Chondrocyte (in vitro differentiated cells): Measurements from ENCODE around the gene RASSF7. TPM values are rescaled to one million over a fixed set of nuclear protein-coding genes. Genes with fewer than 3 reads are reported as not detected.

Source experiments
- DNase-seq: peaks from one replicate; pipeline ENCODE4 v3.0.0; 2021; ENCODE audit warnings: mixed read lengths, low spot score
- H3K27ac Mint-ChIP-seq: one replicate; pipeline ENCODE4 v1.8.0; 2021; ENCODE audit warnings: mild to moderate bottlenecking, moderate library complexity, mixed read lengths; ENCODE audit not compliant: unreplicated experiment
- H3K27me3 Mint-ChIP-seq: 2 replicates; pipeline ENCODE4 v1.8.0; 2021; ENCODE audit warnings: low read depth, mixed read lengths
- H3K36me3 Mint-ChIP-seq: 2 replicates; pipeline ENCODE4 v1.8.0; 2021; ENCODE audit warnings: low read depth, mixed read lengths
- H3K4me1 Mint-ChIP-seq: 2 replicates; pipeline ENCODE4 v1.8.0; 2021; ENCODE audit warnings: low read depth, mild to moderate bottlenecking, mixed read lengths
- H3K4me3 Mint-ChIP-seq: one replicate; pipeline ENCODE4 v1.8.0; 2021; ENCODE audit warnings: mild to moderate bottlenecking, moderate library complexity, mixed read lengths; ENCODE audit not compliant: unreplicated experiment
- H3K9me3 Mint-ChIP-seq: 2 replicates; pipeline ENCODE4 v1.8.0; 2021; ENCODE audit warnings: low read depth, mixed read lengths
- CTCF ChIP-seq: fragments of 200-600 bp; sonication (generic); IDR thresholded peaks from 2 replicates; pipeline ENCODE4 v1.5.0; 2021; ENCODE audit warnings: antibody characterized with exemption, mild to moderate bottlenecking, moderate library complexity
- total RNA-seq: library from RNA; stranded (reverse); gene quantifications from 3 replicates; pipeline ENCODE4 v1.2.1, GENCODE V29; 2021

RASSF7 gene
- total RNA-seq, 1 donor from 2014 or later, result 28.7 TPM

DNA sequence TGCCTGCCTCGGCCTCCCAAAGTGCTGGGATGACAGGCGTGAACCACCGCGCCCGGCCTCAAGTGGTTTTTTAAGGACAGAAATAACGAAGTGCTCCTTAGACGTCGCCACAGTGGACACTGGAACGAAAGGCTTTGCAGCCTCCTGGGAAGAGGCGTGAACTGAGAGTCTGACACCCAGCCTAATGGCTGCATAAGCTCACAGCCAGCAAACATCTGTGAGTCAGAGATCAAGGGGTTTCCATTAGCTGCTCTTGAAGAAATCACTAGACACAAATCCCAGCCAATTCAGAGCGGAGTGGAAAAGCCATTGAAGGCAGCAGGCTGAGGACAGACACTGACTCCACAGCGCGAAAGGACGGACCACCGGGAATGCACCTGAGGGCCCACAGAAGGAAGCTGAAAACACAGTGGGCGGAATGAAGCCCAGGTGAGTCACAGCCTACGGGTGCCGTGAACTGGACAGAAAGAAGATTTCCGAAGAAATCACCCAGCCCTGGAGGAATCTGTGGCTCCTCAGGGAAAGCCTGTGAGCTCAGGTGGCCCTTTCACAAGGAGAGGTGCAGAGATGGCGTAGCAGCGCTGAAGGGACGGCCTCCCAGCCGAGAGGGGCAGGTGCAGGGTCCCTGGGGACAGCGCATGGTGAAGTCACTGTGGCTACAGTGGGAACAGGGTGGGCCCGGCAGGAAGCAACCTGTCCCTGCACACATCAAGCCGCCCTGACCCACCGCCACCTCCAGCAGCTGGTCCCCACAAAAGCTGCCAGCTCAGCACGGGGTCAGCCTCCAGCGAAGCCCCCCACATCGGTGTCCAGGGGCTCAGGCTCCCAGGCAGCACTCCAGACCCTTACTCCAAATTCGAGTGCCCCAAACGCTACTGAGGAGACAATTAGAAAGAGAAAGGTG, 11.8 kb upstream of the RASSF7 start:
- Mint-ChIP-seq H3K27me3 (no peaks in the 10 kb centered on the region), H3K27ac (no peak overlapping the region)
- DNase-seq, result no peak

GRCh38 chr11:550021-550745, 10.6 kb upstream of the RASSF7 start:
- H3K27ac Mint-ChIP-seq, result no peak overlapping the region

More for the DNA sequence above, 11.8 kb upstream of the RASSF7 start:
- no peak for TF ChIP-seq CTCF
- Mint-ChIP-seq H3K9me3 (no peaks in the 10 kb centered on the region), H3K4me1 (no peaks in the 10 kb centered on the region), H3K4me3 (no peak overlapping the region), H3K36me3 (peaks cover 3% of the 10 kb centered on the region)

DNA sequence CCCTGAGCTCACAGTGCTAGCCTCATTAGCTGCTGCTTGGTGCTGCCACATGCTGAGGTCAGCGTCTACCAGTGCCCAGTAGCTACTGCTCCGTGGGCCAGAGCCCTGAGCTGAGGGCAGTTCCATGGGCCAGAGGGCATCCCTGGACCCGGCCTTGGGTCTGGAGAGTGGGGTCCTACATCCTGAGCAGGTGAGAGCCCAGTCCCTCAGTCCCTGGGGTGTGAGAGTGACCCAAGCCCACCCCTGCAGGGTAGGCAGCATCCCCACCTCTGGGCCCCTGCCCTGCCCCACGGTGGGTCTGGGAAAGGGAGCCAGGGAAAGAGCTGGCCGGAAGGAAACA, 10.1 kb upstream of the RASSF7 start:
- H3K4me3 Mint-ChIP-seq, result no peak overlapping the region
- TF ChIP-seq CTCF, result no peak
- no peaks in the 10 kb centered on the region for H3K9me3 Mint-ChIP-seq
- H3K27me3 Mint-ChIP-seq, result no peaks in the 10 kb centered on the region
- no peak overlapping the region for H3K27ac Mint-ChIP-seq
- H3K4me1 Mint-ChIP-seq, result no peaks in the 10 kb centered on the region
- peaks cover 3% of the 10 kb centered on the region for H3K36me3 Mint-ChIP-seq
- no peak for DNase-seq

More at GRCh38 chr11:550021-550745, 10.6 kb upstream of the RASSF7 start:
- Mint-ChIP-seq H3K36me3 (peaks cover 3% of the 10 kb centered on the region), H3K4me3 (no peak overlapping the region), H3K4me1 (no peaks in the 10 kb centered on the region), H3K9me3 (no peaks in the 10 kb centered on the region), H3K27me3 (no peaks in the 10 kb centered on the region)
- no peak for DNase-seq
- TF ChIP-seq CTCF, result no peak

DNA sequence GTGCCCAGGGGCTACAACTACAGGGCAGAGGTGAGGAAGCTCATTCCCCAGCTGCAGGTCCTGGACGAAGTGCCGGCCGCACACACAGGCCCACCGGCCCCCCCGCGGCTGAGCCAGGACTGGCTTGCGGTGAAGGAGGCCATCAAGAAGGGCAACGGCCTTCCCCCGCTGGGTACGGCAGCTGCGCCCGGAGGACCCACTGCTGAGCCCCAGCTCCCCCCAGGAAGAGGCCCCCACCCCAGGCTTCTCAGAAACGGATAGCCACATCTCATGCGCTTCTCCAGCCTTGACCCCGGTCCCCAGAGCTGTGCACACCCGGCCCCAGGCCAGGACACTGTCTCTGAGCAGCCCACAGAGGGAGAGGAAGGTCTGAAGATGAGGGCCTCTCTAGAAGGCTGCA, 9.6 kb upstream of the RASSF7 start:
- H3K4me3 Mint-ChIP-seq, result no peak overlapping the region
- DNase-seq, result no peak
- H3K27me3 Mint-ChIP-seq, result no peaks in the 10 kb centered on the region
- TF ChIP-seq CTCF, result no peak
- H3K36me3 Mint-ChIP-seq, result peaks cover 3% of the 10 kb centered on the region
- H3K4me1 Mint-ChIP-seq, result no peaks in the 10 kb centered on the region
- H3K27ac Mint-ChIP-seq, result no peak overlapping the region
- H3K9me3 Mint-ChIP-seq, result no peaks in the 10 kb centered on the region

GRCh38 chr11:551596-551995, 9.2 kb upstream of the RASSF7 start:
- peaks cover 3% of the 10 kb centered on the region for H3K36me3 Mint-ChIP-seq
- H3K4me1 Mint-ChIP-seq, result no peaks in the 10 kb centered on the region
- TF ChIP-seq CTCF, result no peak
- no peak overlapping the region for H3K27ac Mint-ChIP-seq
- H3K9me3 Mint-ChIP-seq, result no peaks in the 10 kb centered on the region
- DNase-seq, result no peak
- no peak overlapping the region for H3K4me3 Mint-ChIP-seq
- peaks cover 3% of the 10 kb centered on the region for H3K27me3 Mint-ChIP-seq
